ENCODE measurements around the gene TMEM41A. TPM values are rescaled to one million over a fixed set of nuclear protein-coding genes. Genes with fewer than 3 reads are reported as not detected.
A peak's percentile ranks its signal among the peaks of the same experiment; 100 is the strongest.
"Not testable (repeated sequence)": the region's sequence is repeated elsewhere in the genome, so short reads cannot be mapped to it uniquely, and the experiment has no call there.

The TMEM41A gene
- total RNA-seq, 1 donor from 2014 or later, result 18.0 TPM

DNA sequence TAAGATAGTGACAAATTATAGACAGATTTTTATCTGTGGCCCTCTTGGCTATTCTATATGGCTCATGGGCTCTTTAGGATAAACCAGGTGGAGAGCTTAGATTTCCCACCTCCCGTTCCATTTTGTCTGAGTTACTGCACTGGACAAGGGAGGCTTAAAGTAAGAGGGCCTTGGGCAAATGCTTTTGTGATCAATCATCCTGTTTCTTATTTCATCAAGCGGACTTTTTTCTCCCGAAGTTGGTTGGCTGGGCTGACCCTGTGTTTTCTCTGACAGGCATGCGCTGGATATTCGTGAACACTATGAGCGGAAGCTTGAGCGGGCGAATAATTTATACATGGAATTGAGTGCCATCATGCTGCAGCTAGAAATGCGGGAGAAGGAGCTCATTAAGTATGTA lies 33.4 kb downstream of the TMEM41A start:
- H3K27ac Mint-ChIP-seq, result no peak overlapping the region
- H3K4me3 Mint-ChIP-seq (ENCODE audit: low read depth), result no peak overlapping the region
- TF ChIP-seq, protein P1, sequence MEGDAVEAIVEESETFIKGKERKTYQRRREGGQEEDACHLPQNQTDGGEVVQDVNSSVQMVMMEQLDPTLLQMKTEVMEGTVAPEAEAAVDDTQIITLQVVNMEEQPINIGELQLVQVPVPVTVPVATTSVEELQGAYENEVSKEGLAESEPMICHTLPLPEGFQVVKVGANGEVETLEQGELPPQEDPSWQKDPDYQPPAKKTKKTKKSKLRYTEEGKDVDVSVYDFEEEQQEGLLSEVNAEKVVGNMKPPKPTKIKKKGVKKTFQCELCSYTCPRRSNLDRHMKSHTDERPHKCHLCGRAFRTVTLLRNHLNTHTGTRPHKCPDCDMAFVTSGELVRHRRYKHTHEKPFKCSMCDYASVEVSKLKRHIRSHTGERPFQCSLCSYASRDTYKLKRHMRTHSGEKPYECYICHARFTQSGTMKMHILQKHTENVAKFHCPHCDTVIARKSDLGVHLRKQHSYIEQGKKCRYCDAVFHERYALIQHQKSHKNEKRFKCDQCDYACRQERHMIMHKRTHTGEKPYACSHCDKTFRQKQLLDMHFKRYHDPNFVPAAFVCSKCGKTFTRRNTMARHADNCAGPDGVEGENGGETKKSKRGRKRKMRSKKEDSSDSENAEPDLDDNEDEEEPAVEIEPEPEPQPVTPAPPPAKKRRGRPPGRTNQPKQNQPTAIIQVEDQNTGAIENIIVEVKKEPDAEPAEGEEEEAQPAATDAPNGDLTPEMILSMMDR (IDR thresholded peaks at IDR 0.05; ENCODE audit: unreplicated experiment), result no peak
- H3K4me1 Mint-ChIP-seq (ENCODE audit: low read depth), result no peaks in the 10 kb centered on the region
- no peaks in the 10 kb centered on the region for H3K27me3 Mint-ChIP-seq
- H3K36me3 Mint-ChIP-seq (ENCODE audit: insufficient read depth), result peaks cover 12% of the 10 kb centered on the region
- DNase-seq (ENCODE audit: low spot score, unreplicated experiment), result no peak
- no peaks in the 10 kb centered on the region for H3K9me3 Mint-ChIP-seq (ENCODE audit: low read depth)

DNA sequence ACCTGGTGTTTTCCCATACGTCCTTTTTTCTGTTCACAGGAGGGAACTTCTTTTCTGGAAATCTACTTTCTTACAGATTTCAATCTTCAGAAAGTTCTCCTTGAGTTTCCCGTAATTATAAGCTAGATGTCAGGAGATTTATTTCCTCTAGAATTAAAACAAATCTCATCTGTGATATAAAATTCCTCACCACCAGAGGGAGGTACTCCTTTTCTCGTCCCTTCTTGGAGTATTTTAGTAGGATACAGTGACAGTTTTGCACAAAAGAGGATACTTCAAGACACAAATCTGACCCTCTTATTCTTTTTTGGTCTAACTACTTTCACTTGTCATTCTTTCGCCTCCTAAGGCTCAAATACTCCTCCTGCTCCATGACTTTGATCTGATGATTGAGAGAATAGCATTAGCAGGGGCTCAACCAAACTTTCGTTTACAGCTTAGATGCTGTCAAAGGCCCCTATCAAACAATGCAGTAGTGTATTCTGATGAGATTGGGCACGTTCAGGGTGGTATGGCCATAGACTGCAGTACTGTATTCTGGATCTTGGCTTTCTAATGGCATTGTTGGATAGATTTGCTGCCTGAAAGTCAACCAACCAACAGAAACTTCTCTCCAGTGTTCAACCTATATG lies 38.0 kb downstream of the TMEM41A start:
- Mint-ChIP-seq H3K36me3 (ENCODE audit: insufficient read depth) (peaks cover 3% of the 10 kb centered on the region), H3K27me3 (no peaks in the 10 kb centered on the region), H3K4me3 (ENCODE audit: low read depth) (no peak overlapping the region), H3K4me1 (ENCODE audit: low read depth) (no peaks in the 10 kb centered on the region), H3K27ac (no peak overlapping the region), H3K9me3 (ENCODE audit: low read depth) (no peaks in the 10 kb centered on the region)
- TF ChIP-seq, protein P1 (IDR thresholded peaks at IDR 0.05; ENCODE audit: unreplicated experiment), result peak; percentile 49
- DNase-seq (ENCODE audit: low spot score, unreplicated experiment), result no peak

DNA sequence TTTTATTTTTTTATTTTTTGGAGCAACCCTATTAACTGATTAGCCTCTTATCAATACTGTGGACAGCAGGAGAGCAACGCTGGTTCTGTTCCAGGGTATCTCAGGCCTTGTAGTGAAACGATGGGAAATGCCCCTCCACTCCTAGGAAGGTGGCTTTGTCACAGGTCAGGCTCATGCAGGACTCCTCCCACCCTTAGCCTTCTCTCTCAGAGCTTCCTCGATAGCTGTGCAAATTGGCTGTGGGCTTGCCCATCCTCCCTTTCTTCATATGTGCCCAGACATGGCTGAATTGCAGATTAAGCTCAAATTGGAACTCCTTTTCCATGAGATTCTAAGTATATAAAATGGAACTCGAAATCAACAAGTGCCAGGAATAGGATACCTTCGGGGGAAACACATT lies 38.5 kb downstream of the TMEM41A start:
- DNase-seq (ENCODE audit: low spot score, unreplicated experiment), result no peak
- peaks cover 1% of the 10 kb centered on the region for H3K36me3 Mint-ChIP-seq (ENCODE audit: insufficient read depth)
- no peaks in the 10 kb centered on the region for H3K27me3 Mint-ChIP-seq
- no peaks in the 10 kb centered on the region for H3K9me3 Mint-ChIP-seq (ENCODE audit: low read depth)
- H3K4me1 Mint-ChIP-seq (ENCODE audit: low read depth), result no peaks in the 10 kb centered on the region
- no peak overlapping the region for H3K27ac Mint-ChIP-seq
- TF ChIP-seq, protein P1 (IDR thresholded peaks at IDR 0.05; ENCODE audit: unreplicated experiment), result no peak
- no peak overlapping the region for H3K4me3 Mint-ChIP-seq (ENCODE audit: low read depth)

DNA sequence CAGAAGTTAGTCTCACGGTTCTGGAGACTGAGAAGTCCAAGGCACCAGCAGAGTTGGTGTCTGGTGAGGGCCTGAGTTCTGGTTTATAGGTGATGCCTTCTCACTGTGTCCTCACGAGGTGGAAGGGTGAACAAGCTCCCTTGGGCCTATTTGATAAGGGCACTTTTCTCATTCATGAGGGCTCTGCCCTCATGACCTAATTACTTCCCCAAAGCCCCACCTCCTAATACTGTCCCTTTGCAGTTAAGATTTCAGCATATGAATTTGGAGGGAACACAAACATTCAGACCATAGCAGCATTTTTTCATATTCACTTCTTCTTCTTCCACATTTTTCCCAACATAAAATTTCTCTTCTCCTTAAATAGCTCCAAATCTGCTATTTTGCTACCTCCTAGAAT lies 41.5 kb downstream of the TMEM41A start:
- Mint-ChIP-seq H3K27ac (no peak overlapping the region), H3K27me3 (no peaks in the 10 kb centered on the region), H3K4me1 (ENCODE audit: low read depth) (no peaks in the 10 kb centered on the region), H3K36me3 (ENCODE audit: insufficient read depth) (peaks cover 6% of the 10 kb centered on the region), H3K4me3 (ENCODE audit: low read depth) (no peak overlapping the region), H3K9me3 (ENCODE audit: low read depth) (no peaks in the 10 kb centered on the region)
- no peak for DNase-seq (ENCODE audit: low spot score, unreplicated experiment)
- TF ChIP-seq, protein P1 (IDR thresholded peaks at IDR 0.05; ENCODE audit: unreplicated experiment), result no peak

DNA sequence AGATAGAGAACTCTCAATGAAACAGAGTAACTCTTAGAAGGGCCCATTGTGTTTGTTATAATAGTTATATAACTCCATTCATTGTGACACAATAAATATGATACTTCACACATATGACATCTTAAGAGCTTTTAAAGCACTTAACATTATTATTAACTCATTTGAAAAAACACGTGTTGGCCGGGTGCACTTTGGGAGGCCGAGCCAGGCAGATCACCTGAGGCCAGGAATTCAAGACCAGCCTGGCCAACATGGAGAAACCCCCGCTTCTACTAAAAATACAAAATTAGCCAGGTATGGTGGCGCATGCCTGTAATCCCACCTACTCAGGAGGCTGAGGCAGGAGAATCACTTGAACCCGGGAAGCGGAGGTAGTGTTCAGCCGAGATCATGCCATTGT lies 47.4 kb downstream of the TMEM41A start:
- not testable (repeated sequence) for H3K36me3 Mint-ChIP-seq (ENCODE audit: insufficient read depth); DNase-seq (ENCODE audit: low spot score, unreplicated experiment); H3K27me3 Mint-ChIP-seq; H3K4me1 Mint-ChIP-seq (ENCODE audit: low read depth); H3K4me3 Mint-ChIP-seq (ENCODE audit: low read depth); H3K27ac Mint-ChIP-seq; H3K9me3 Mint-ChIP-seq (ENCODE audit: low read depth)

DNA sequence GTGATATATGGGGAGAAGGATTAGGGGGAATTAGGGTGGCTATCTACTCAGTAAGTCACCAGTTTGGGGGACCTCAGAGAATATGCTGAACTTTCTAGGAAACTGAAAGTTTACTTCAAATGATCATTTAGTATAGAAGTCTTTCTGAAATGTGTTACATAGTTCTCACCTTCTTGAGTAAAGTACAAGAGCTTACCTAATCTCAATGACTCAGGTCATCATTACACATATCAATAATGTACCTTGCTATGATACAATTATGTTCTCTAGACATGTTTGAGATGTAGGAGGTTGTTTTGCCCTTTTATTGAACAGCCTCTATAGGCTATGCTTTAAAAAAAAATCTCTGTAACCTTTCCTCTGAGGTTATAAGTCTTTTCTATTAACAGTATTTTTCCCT lies 50.7 kb downstream of the TMEM41A start:
- no peaks in the 10 kb centered on the region for H3K4me1 Mint-ChIP-seq (ENCODE audit: low read depth)
- H3K36me3 Mint-ChIP-seq (ENCODE audit: insufficient read depth), result peaks cover 8% of the 10 kb centered on the region
- H3K27me3 Mint-ChIP-seq, result no peaks in the 10 kb centered on the region
- TF ChIP-seq, protein P1 (IDR thresholded peaks at IDR 0.05; ENCODE audit: unreplicated experiment), result no peak
- H3K4me3 Mint-ChIP-seq (ENCODE audit: low read depth), result no peak overlapping the region
- H3K27ac Mint-ChIP-seq, result no peak overlapping the region
- no peaks in the 10 kb centered on the region for H3K9me3 Mint-ChIP-seq (ENCODE audit: low read depth)
- DNase-seq (ENCODE audit: low spot score, unreplicated experiment), result no peak
